22Rv1 (cell line): Measurements from ENCODE around the gene NPPB.

ENCODE experiments used
- CTCF ChIP-seq: fragments of 450-650 bp; IDR thresholded peaks from 2 replicates; pipeline ENCODE4 v1.5.1; 2017; ENCODE audit warnings: mild to moderate bottlenecking
- ZFX ChIP-seq: fragments of 450-650 bp; IDR thresholded peaks from 2 replicates; pipeline ENCODE4 v1.6.1; 2017; ENCODE audit warnings: antibody characterized with exemption, borderline replicate concordance

DNA sequence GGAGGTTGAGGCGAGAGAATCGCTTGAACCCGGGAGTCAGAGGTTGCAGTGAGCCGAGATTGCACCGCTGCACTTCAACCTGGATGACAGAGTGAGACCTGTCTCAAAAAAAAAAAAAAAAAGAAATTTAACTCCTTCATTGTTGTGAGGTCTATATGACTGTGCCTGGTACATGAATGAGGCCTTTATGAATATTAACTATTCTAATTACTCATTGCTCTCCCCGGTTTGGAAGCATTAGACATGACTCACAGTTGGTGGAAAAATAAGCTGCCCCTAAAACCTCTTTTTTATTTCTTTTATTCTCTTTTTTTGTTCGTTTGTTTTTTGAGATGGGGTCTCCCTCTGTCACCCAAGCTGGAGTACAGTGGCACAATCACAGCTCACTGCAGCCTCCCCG, 3.3 kb downstream of the NPPB start:
- no peak for TF ChIP-seq CTCF
- TF ChIP-seq ZFX, result no peak
